Measurements from ENCODE around the gene MDGA2. TPM values are rescaled to one million over a fixed set of nuclear protein-coding genes. Genes with fewer than 3 reads are reported as not detected.

MDGA2 gene
- polyA plus RNA-seq, 1 of the 3 experiments (the other 2 are of a cell fraction): not detected

GRCh38 chr14:47345016-47345415 lies 330.4 kb downstream of the MDGA2 start (continued):
- no peak for TF ChIP-seq IRF3 (IDR thresholded peaks at IDR 0.05; ENCODE audit: low read depth, low read length)

DNA sequence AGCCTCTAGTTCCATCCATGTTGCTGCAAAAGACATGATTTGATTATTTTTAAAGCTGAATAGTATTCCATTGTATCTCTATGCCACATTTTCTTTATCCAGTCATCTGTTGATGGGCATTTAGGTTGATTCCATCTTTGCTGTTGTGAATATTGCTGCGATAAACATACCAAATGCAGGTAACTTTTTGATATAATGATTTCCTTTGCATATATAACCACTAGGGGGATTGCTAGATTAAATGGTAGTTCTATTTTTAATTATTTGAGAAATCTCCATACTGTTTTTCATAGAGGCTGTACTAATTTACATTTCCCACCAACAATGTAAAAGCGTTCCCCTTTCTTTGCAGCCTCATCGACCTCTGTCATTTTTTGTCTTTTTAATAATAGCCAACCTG lies 342.5 kb downstream of the MDGA2 start:
- no peaks in the 10 kb centered on the region for H3K36me3 ChIP-seq (replicated peaks in 1 of 2; ENCODE audit: control insufficient read depth in 1 of 2, insufficient read depth in 2 of 2, low read length in 1 of 2)
- no peak overlapping the region for H3K27ac ChIP-seq (ENCODE audit: low read depth in 2 of 2, low read length in 1 of 2)
- no peak overlapping the region for H2AFZ ChIP-seq (ENCODE audit: low read depth)
- POLR2A ChIA-PET: no interaction called here
- WGBS (ENCODE audit: low lambda C conversion rate): 35% methylated on average over 3 of the region's 3 CpGs
- H3K4me1 ChIP-seq (ENCODE audit: control insufficient read depth in 1 of 2, insufficient read depth in 2 of 2, low read depth in 1 of 2, low read length in 1 of 2): no peaks in the 10 kb centered on the region
- H3K9ac ChIP-seq: no peak overlapping the region
- no peaks in the 10 kb centered on the region for H3K27me3 ChIP-seq (ENCODE audit: insufficient read depth)
- no peak overlapping the region for H3K4me2 ChIP-seq
- peak; percentile 42 for TF ChIP-seq CTCF (IDR thresholded peaks at IDR 0.05)
- no peak for TF ChIP-seq MXI1 (IDR thresholded peaks at IDR 0.05; ENCODE audit: low read depth, low read length)
- H3K9me2 ChIP-seq: no peaks in the 10 kb centered on the region
- H3K4me3 ChIP-seq (ENCODE audit: low read depth in 2 of 2, low read length in 1 of 2): no peak overlapping the region
- CTCF ChIA-PET: no interaction called here
- H3K79me2 ChIP-seq (ENCODE audit: insufficient read depth): no peaks in the 10 kb centered on the region
- H4K20me1 ChIP-seq (ENCODE audit: insufficient read depth): no peaks in the 10 kb centered on the region
- no peaks in the 10 kb centered on the region for H3F3A ChIP-seq (replicated peaks; ENCODE audit: insufficient read depth)
- no peak for DNase-seq
- H3K9me3 ChIP-seq: no peaks in the 10 kb centered on the region

DNA sequence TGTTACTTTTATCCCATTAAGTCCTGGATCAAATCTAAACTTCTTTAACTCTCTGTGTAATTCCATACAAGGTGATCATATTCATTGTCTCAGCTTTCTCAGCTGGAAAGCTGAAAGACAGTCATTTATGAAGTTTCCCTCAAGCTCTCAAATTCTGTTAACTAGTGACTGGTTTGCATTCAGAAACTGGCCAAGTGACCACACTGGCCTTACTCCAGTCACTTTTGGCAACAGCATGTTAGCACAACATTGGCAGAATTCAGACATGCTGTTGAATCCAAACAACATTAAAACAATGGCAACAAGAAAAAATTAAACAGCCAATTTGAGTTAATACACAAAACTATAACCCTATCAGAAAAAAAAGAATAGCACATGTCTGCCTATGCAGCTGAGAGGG lies 343.3 kb downstream of the MDGA2 start:
- TF ChIP-seq TAF1 (IDR thresholded peaks at IDR 0.05; ENCODE audit: borderline replicate concordance, low read depth, low read length) (no peak), MAX (IDR thresholded peaks at IDR 0.05; ENCODE audit: low read depth) (no peak), MXI1 (IDR thresholded peaks at IDR 0.05; ENCODE audit: low read depth, low read length) (no peak), RAD21 (IDR thresholded peaks at IDR 0.05; ENCODE audit: low read length) (no peak), FOSL2 (IDR thresholded peaks at IDR 0.05; ENCODE audit: borderline replicate concordance, low read depth) (no peak), YY1 (IDR thresholded peaks at IDR 0.05; ENCODE audit: low read depth) (no peak), CHD2 (IDR thresholded peaks at IDR 0.05; ENCODE audit: low read length, partially characterized antibody) (no peak), CTCF (IDR thresholded peaks at IDR 0.05) (no peak)
- TF ChIP-seq, protein P1, sequence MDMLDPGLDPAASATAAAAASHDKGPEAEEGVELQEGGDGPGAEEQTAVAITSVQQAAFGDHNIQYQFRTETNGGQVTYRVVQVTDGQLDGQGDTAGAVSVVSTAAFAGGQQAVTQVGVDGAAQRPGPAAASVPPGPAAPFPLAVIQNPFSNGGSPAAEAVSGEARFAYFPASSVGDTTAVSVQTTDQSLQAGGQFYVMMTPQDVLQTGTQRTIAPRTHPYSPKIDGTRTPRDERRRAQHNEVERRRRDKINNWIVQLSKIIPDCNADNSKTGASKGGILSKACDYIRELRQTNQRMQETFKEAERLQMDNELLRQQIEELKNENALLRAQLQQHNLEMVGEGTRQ (IDR thresholded peaks at IDR 0.05; ENCODE audit: borderline replicate concordance, low read depth, low read length): no peak
- Histone ChIP-seq H3K79me2 (ENCODE audit: insufficient read depth) (no peaks in the 10 kb centered on the region), H3K9ac (no peak overlapping the region), H3F3A (replicated peaks; ENCODE audit: insufficient read depth) (no peaks in the 10 kb centered on the region), H3K4me1 (ENCODE audit: control insufficient read depth in 1 of 2, insufficient read depth in 2 of 2, low read depth in 1 of 2, low read length in 1 of 2) (no peaks in the 10 kb centered on the region), H3K4me2 (no peak overlapping the region), H4K20me1 (ENCODE audit: insufficient read depth) (no peaks in the 10 kb centered on the region), H3K4me3 (ENCODE audit: low read depth in 2 of 2, low read length in 1 of 2) (no peak overlapping the region), H3K27me3 (ENCODE audit: insufficient read depth) (no peaks in the 10 kb centered on the region), H3K9me3 (no peaks in the 10 kb centered on the region), H3K36me3 (replicated peaks in 1 of 2; ENCODE audit: control insufficient read depth in 1 of 2, insufficient read depth in 2 of 2, low read length in 1 of 2) (no peaks in the 10 kb centered on the region), H3K27ac (ENCODE audit: low read depth in 2 of 2, low read length in 1 of 2) (no peak overlapping the region), H3K9me2 (no peaks in the 10 kb centered on the region), H2AFZ (ENCODE audit: low read depth) (no peak overlapping the region)
- POLR2A ChIA-PET: no interaction called here
- DNase-seq: no peak
- CTCF ChIA-PET: interaction anchor here (1.1 kb wide), 1 partner anchor 10 kb away, joined by 3 read pairs; no protein-coding TSS in a partner anchor

Measured in SK-N-SH (cell line).